ENCODE results near the gene NTSR2. TPM values are rescaled to one million over a fixed set of nuclear protein-coding genes. Genes with fewer than 3 reads are reported as not detected.

Gene NTSR2
- total RNA-seq, 1 donor from 2014 or later: not detected

DNA sequence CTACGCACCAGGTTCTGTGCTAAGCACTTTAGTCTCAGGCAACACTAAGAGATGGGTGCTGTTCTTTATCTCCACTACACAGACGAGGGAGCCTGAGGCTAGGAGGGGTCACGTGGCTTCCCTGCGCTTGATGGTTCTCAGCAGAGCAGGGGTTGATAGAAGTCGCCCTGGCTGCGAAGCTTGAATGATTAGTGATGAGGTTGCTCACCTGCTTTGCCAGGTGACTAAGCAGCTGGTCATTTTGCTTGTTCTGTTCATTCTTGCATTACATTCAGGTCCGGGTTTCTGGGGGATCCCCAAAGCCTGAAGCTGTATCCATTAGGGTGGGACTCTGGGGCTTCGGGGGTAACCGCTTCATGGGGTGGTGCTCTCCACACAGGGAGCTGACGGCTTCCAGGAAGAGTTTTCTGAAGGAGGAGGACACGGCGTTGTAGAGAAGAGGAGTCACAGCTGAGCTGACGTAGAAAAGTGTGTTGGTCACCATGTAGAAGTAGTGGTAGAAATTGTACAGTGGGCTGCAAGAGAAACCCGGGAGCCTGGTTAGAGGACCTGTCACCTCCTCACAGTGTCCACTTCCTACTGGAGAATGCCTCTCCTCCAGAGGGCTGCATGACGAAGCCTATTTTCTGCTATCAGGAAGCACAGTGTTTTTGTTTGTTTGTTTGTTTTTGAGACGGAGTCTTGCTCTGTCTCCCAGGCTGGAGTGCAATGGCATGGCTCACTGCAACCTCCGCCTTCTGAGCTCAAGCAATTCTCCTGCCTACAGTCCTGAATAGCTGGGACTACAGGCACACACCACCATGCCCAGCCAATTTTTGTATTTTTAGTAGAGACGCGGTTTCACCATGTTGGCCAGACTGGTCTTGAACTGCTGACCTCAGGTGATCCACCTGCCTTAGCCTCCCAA is 11.5 kb downstream of the NTSR2 start:
- DNase-seq (ENCODE audit: low read depth): no peak

DNA sequence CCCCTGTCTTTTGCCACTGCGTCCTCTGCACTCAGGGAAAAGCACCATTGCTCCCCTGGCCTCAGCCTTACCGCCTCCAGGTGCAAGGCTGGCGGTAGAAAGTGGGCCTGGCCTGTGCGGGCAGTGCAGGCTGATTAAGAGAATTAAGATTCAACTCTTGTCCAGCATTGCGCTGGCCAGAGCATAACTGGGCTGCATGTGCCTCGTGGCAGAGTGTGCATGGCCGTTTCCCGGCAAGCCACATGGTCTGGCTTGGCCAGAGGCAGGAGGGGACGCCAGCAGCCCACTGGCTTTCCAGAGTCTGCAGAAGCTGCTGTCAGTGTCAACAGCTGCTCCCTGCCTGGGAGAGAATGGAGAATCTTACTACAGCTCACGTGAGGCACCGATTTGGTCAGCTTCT is 12.3 kb downstream of the NTSR2 start:
- DNase-seq (ENCODE audit: low read depth): peak; percentile 31

DNA sequence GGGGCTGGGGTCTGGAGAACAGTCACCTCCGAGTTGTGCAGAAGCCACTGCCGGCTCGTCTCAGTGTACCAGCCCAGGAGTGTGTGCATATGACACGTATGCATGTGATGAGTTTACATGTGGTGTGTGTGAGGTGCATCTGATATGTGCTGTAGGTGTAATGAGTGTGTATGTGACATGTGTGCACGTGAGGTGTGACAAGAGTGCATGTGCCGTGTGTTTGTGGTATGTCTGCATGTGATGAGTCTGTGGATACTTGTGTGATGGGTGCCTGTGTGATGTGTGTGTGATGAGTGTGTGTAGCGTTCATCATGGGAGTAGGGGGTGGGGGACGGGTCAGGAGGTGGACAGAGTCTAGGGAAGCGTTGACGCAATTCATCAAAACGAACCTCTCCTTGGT is 12.8 kb downstream of the NTSR2 start:
- no peak for DNase-seq (ENCODE audit: low read depth)

DNA sequence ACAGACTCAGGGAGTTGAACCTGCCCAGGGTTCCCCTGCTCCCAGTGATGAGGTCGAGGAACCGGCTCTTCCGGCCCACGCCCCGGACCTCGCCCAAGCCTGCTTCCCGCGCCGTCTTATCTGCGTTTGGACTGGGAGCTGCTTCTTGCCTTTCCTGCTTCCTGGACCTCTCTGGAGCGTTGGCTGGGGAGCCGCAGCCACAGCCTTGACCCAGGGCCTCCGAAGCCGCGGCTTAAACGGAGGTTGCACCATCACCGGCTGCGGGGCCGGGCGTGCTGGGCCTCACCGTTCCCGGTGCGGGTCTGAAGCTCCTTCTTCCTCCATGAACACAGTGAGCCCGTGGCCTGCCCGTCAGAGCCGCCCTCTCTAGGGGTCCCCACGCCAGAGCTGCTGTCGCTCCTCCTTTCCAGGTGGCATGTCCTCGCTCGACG is 13.3 kb downstream of the NTSR2 start:
- DNase-seq (ENCODE audit: low read depth): no peak

DNA sequence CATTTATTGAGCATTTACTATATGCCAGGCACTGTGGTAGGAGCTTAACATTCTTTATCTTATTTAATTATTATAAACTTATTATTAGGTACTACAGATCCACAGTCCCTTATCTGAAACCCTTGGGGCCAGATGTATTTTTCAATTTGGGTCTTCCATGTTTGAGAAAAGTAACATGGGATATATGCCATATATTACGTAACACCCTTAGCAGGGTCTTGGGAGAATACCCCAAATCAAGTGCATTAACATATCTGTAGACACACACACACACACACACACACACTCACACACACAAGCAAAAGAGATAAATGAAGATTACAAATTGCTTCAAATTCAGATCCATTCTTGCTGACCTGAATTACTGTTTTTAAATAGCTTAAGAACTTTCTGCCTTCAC is 13.7 kb downstream of the NTSR2 start:
- no peak for DNase-seq (ENCODE audit: low read depth)

DNA sequence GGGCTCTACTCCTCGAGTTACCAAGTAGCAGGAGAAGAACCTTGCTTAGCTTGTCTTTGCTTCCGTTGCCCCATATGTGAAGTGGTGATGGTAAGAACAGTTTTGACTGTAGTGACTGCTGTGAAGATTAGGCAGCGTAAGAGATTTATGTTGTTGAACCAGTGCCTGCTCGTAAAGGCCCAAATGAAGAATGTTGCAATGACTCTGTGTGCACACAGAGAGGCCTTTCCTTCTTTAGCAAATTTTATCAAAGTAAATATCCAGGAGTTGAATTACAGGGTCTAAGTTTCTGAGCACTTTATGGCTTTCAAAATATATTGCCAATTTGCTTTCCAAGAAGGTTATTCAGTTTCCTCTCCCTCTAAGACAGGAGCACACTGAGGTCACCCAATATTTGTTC is 14.5 kb downstream of the NTSR2 start:
- DNase-seq (ENCODE audit: low read depth): no peak

DNA sequence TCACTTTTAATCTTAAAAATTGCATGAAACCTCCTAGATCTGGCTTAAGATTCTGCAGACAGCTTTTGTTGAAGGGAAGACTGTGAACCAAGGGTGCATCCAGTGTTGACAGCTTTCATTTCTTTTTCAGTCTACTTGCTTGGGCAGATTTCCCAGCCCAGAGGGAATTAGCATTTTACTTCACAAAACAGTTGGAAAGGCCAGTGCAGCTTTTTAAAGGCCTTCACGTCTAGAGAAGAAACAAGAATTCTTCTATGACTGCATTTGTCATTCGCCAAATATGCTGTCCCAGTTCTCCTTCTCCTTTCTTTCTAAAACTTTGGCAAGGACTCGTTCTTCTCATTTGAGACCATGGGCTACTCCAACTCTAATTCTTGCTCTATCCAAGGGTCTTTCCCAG is 17.4 kb downstream of the NTSR2 start:
- DNase-seq (ENCODE audit: low read depth): no peak

DNA sequence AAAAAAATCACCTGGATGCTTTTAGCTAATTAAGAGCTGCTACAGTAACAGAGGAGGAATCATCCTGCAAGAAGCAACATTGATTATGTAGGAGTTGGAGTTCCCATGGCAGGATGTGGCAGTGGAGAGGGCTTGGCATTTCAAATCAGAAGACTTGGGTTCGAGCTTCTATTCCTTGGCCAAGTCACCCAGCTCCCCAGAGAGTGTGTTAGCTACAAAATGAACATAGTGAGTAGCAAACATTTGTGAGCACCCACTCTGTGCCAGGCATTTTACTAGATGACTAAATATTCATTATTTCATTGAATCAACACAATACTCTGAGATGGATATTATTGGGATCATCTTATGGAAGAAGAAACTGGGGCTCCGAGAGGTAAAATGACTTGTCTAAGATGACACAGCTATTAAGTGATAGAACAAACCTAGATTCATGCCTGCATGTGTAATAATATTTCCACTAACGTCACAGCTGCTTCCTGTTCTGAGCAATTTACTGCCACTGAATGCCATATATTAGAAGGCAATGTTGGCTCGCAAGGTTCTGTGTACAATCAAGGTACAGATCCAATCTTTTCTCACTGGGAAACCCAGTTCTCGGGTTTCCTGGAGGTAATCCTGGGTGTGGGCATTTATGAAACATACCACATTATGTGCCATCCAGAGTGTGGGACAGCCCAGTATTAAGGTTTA is 18.0 kb downstream of the NTSR2 start:
- DNase-seq (ENCODE audit: low read depth): no peak

DNA sequence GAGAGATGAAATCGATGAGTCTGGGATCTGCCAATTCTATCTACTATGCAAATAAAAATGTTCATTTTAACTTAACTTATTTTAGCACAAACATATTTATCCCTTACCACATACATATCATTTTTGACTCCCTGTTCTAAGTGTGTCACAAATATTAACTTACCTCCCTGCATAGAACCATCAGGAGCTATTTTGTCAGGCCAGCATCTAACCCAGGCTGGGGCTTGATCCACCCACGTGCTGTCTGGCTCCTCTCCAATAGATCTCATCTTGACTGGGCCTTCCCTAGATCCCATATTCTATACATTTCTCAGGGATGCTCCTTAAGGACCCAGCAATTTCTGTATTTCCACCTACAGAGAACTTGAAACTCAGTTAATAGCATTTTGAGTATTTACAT is 20.9 kb downstream of the NTSR2 start:
- DNase-seq (ENCODE audit: low read depth): no peak

DNA sequence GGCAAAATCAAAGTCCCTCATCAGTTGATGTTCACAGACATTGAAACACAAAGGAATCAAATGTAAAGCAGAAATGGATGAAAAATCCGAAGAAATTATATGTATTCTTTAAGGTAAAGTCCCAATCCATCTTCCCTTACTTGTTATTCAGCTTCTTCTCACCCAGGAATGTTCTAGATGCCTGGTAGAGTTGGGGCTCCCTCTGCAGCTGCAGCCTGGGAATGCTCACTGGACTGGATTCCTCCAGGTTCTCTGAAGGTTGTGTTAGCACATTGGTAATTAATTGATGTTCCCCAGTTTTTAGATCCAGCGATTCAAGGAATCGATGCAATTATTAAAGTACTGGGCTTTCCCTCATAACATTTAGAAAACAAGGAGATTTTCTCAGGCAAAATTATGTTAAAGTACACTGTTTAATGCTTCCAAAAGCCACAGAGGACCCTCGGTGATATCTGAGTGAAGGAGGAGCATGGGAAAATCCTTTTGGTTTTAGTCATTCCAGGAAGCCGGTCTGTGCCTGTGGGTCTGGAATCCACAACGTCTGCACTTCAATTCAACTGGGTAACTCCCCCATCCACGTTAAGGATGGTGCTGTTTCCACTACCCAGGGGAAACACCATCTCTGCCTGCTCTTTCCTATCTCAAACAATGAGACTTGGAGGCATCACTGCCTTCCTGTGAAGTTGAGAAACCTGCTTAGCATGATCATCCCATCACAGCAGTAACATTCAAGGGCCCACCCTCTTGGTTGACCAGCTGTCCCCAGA is 22.0 kb downstream of the NTSR2 start:
- no peak for DNase-seq (ENCODE audit: low read depth)

DNA sequence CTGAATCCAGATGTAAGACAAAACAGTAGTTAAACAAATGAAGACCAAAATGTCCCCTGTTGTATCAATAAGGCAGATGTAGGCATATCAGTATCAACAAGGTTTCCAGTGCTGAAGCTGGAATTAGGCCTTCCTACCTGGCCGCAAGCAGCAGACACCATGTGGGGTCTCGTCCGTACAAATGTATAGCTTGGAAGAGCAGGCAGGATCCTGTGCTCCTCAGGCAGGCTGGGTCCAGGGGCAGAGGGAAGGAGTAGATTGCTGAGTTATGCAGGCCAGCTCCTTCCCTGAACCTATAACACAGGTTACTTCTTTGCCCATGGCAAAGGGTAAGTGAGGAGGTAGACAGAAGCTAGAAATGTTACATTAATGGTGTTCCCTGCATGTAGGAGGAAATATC is 23.5 kb downstream of the NTSR2 start:
- no peak for DNase-seq (ENCODE audit: low read depth)

DNA sequence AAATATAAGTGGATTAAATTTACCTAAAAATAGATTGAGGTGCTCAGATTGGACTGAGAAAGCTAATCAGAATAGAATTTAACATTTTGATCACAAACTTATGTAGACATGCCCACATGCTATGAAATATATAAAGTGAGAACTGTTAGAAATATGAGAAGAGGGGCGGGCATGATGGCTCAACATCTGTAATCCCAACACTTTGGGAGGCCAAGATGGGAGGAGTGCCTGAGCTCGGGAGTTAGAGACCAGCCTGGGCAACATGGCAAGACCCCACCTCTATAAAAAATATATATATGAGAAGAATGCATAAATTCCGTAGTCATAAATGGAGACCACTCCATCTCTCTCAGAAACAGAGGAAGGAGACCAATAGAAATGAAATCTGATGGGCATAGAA is 25.7 kb downstream of the NTSR2 start:
- DNase-seq (ENCODE audit: low read depth): no peak

DNA sequence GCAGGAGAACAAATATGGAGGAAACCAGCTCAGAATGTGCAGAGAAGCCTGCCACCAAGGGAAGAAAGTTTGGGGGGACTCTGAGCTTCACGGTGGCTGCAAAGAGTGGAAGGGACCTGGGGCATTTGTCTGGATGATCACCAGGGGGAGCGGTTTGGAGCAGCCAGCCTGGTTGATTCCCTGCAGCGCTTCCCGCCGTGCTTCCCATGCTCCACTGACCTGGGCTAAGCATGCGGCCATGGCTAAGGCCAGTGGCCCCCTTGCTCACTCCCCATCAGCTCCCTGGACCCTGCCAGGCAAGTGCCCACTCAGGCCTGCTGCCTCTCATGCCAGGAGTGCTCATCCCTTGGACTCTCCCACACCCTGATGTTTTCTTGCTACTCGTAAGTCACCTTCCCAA is 27.0 kb downstream of the NTSR2 start:
- DNase-seq (ENCODE audit: low read depth): no peak

DNA sequence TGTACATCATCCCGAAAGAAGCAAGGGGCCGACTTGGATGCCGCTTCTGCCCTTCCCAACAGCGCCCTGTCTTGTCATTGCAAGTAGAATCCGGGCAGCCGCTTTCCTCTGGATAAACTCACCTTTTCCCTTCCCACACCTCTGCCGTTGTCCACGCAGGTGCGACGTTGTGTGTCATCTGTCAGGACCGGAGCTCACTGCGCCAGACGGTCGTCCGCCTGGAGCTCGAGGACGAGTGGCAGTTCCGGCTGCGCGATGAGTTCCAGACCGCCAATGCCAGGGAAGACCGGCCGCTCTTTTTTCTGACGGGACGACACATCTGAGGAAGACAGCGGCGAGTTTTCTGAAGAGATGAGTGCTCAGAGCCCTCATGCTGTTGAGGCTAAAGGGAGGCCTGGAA is 29.9 kb downstream of the NTSR2 start:
- DNase-seq (ENCODE audit: low read depth): no peak

DNA sequence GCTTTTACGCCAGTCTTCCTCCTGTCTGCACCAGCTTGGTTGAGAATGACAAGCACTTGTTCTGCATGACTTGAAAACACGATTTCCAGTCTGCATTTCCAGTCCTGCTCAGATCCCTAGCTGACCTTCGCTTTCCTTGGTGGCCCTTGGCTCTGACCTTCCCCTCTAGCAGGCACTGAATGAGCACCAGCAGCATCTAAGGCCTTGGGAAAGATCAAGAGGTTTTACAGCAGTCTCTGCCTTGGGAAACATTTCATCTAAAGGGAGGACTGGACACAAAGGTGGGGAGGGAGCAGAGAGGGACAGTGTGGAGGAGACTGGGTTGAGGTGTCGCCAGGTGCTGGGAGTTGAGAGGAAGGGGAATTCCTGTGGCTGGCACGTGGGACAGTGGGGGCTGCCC is 30.5 kb downstream of the NTSR2 start:
- no peak for DNase-seq (ENCODE audit: low read depth)

DNA sequence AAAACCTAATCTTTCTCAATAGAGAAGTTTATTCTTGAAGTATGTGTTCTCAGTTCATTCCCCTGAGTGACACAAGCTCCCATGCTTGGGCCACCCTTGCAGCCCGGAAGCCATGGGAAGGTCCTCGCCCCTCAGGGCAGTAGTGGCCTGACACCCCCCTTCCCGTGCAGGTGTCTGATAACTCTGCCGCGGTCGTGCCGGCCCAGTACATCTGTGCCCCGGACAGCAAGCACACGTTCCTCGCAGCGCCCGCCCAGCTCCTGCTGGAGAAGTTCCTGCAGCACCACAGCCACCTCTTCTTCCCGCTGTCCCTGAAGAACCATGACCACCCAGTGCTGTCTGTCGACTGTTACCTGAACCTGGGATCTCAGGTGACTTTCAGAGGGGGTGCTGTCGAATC is 32.4 kb downstream of the NTSR2 start:
- DNase-seq (ENCODE audit: low read depth): no peak

DNA sequence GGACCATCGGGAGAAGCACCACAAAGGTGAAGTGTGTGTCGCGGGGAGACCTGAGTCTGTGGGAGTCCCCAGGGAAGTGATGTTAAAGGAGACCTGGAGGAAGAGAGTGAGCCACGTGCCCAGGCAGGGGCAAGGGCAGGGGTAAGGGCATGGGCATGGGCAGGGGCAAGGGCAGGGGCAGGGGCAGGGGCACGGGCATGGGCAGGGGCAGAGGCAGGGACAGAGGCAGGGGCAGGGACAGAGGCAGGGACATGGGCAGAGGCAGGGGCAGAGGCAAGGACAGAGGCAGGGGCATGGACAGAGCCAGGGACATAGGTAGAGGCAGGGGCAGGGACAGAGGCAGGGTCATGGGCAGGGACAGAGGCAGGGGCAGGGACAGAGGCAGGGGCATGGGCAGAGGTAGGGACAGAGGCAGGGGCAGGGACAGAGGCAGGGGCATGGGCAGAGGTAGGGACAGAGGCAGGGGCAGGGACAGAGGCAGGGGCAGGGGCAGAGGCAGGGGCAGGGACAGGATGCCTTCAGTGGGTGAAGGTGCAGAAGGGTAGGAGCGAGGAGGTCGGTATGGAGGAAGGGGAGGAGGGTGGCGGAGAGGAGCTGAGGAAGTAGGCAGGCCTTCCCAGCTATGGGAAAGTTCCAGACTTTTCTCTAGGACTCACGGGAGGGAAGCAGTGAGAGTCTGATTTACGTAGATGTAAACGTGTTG is 33.3 kb downstream of the NTSR2 start:
- no peak for DNase-seq (ENCODE audit: low read depth)

DNA sequence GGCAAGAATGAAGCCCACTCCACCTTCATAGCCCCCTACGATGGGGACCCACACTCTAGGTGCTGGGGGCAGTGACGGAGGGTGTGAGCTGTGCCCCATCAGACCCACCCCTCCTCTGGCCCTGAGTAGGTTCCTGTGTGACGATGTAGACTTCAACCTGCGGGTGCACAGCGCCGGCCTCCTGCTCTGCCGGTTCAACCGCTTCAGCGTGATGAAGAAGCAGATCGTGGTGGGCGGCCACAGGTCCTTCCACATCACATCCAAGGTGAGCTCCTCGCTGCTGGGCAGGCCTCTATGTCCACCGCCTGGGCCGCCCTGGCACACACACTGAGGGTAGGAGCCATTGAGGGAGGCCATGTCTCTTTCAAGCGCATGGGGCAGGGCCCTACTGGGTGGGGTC is 34.9 kb downstream of the NTSR2 start:
- DNase-seq (ENCODE audit: low read depth): no peak

DNA sequence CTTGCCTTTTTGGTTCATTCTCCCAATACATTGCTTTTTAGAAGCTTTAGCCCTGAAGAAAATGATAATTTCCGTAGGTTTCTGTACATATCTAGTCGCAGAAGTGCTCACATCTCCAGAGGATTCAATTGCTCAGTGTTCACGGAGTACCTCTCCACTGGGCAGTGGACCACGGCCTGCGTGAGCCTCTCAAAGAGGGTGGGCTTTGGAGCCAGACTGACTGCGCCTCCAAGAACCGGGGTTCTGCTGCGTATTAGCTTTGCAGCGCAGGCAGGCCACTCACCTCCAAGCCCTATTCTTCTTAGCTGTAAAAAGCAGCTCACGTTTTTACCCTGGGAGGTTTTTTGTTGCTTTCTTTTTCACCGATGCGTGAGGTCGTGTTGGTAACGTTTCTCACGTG is 35.4 kb downstream of the NTSR2 start:
- no peak for DNase-seq (ENCODE audit: low read depth)

DNA sequence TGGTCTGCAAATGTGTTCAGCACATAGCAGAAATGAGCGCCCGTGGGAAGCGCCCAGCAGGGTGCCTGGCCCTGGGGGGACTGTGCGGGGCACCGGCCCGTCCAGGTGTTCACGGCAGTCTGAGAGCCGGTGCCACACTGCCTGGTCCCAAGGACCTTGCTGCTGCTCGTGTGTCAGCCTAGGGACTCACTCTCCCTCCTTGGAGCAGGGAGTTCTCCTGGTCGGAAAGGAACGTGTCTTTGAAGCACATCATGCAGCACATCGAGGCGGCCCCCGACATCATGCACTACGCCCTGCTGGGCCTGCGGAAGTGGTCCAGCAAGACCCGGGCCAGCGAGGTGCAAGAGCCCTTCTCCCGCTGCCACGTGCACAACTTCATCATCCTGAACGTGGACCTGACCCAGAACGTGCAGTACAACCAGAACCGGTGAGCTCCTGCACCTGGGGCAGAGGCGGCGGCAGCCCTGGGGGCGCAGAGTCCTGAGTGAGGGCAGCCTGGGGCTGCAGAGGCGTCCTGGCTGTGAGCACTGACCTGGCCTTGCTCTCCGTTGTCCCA is 36.0 kb downstream of the NTSR2 start:
- no peak for DNase-seq (ENCODE audit: low read depth)

DNA sequence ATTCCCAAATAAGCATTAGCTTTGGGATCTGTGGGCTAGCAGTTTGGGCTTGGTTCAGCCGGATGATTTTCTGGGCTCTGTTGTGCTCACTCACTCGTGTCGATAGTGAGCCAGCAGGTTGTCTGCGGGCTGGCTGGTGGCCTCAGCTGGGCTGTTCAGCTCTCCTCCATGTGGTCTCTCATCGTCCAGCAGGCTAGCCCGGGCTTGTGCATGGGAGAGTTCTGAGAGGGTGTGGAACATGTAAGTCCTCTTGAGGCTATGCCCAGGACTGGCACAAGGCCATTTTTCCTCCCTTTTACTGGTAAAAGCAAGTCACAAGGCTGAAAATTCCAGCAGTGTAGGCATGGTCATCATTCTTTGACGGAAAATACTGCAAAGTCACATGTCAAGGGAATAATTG is 38.5 kb downstream of the NTSR2 start:
- DNase-seq (ENCODE audit: low read depth): peak; percentile 22

Data from myocyte (in vitro differentiated cells).